ENCODE measurements around the gene FBN2.

Gene FBN2

DNA sequence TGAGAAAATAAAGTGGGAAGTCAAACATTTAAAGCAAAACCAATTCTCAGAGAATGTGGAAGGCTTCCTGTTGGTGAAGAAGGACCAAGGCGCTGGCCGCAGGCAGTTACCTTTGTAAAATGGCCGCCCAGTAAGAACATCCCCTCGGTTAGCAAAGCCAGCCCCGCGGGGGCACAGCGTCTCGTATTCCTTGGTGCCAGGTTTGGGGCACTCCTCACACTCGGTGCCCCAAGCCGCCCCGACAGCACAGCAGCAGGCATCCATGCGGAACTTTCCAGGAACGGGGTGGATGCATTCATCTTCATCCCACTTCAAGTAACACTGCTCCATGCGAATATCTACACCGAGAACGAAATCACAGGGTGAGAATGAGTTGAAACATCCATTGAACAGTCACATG is 192.8 kb downstream of the FBN2 start:
- DNase-seq = no peak
- TF ChIP-seq, protein P1, sequence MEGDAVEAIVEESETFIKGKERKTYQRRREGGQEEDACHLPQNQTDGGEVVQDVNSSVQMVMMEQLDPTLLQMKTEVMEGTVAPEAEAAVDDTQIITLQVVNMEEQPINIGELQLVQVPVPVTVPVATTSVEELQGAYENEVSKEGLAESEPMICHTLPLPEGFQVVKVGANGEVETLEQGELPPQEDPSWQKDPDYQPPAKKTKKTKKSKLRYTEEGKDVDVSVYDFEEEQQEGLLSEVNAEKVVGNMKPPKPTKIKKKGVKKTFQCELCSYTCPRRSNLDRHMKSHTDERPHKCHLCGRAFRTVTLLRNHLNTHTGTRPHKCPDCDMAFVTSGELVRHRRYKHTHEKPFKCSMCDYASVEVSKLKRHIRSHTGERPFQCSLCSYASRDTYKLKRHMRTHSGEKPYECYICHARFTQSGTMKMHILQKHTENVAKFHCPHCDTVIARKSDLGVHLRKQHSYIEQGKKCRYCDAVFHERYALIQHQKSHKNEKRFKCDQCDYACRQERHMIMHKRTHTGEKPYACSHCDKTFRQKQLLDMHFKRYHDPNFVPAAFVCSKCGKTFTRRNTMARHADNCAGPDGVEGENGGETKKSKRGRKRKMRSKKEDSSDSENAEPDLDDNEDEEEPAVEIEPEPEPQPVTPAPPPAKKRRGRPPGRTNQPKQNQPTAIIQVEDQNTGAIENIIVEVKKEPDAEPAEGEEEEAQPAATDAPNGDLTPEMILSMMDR (IDR thresholded peaks at IDR 0.05; ENCODE audit: low read depth, low read length) = no peak
- Histone ChIP-seq H3K36me3 (no peaks in the 10 kb centered on the region), H3K9me3 (ENCODE audit: severe bottlenecking) (no peaks in the 10 kb centered on the region), H3K27me3 (ENCODE audit: insufficient read depth, low read depth, severe bottlenecking) (no peaks in the 10 kb centered on the region), H3K27ac (no peak overlapping the region), H3K4me3 (ENCODE audit: low read depth, low read length) (no peak overlapping the region)

DNA sequence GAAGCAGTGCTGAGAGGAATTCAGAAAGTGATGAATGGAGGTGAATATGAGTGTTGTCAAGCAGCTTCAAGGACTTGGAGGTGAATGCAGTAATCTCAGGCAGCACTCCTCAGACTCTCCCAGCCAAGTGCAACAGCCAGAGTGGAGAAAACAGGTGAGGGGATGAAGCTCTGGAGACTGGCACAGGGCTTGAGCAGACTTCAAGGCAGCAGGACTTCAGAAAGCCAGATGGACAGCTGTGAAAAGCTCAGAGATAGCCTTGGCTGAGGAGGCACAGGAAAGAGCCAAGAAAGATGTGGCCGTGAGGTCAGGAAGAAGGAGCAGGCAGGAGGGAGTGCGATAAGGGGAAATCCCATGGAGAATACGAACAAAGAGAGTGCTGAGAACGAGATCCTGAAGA is 194.9 kb downstream of the FBN2 start:
- Histone ChIP-seq H3K27ac (no peak overlapping the region), H3K4me3 (ENCODE audit: low read depth, low read length) (no peak overlapping the region), H3K27me3 (ENCODE audit: insufficient read depth, low read depth, severe bottlenecking) (no peaks in the 10 kb centered on the region), H3K36me3 (no peaks in the 10 kb centered on the region), H3K9me3 (ENCODE audit: severe bottlenecking) (no peaks in the 10 kb centered on the region)
- no peak for DNase-seq
- TF ChIP-seq, protein P1 (IDR thresholded peaks at IDR 0.05; ENCODE audit: low read depth, low read length) = no peak

DNA sequence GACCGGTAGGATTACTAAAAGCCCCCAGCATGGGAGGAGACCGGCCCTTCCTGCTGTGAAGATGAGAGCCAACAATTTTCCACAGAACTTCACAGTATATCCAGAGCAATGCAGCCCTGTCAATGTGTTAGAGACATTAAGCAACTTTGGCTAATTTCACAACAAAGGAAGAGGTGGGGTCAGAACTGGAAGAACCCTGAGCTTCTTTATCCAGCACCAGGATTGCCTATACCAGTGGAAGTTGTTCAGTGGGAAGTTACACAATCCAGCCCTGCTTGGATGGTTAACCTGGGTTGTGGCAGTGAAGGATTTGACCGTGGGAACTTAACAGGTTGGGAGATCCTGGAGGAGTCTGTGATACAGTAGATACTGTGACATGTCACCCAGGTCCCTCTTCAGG is 197.0 kb downstream of the FBN2 start:
- no peak for DNase-seq
- Histone ChIP-seq H3K27me3 (ENCODE audit: insufficient read depth, low read depth, severe bottlenecking) (no peaks in the 10 kb centered on the region), H3K9me3 (ENCODE audit: severe bottlenecking) (no peaks in the 10 kb centered on the region), H3K36me3 (no peaks in the 10 kb centered on the region), H3K4me3 (ENCODE audit: low read depth, low read length) (no peak overlapping the region), H3K27ac (no peak overlapping the region)
- TF ChIP-seq, protein P1 (IDR thresholded peaks at IDR 0.05; ENCODE audit: low read depth, low read length) = no peak

DNA sequence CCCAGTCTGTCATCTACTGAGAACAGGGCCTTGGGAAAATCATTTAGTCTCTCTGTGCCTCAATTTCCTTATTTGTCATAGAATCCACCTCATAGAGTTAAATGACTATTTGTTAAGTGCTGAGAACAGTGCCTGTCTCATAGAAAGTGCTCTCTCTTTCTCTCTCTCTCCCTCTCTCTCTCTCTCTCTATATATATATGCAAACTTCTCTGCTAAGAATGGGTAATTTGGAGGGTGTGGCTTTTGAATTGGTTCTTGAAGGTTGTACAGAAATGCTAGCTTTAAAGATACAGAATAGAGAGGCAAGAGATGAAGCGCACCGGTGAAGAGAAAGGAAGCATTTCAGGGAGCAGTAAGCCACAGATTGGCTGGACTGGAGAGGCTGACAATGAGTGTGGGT is 197.4 kb downstream of the FBN2 start:
- Histone ChIP-seq H3K27ac (no peak overlapping the region), H3K4me3 (ENCODE audit: low read depth, low read length) (no peak overlapping the region), H3K27me3 (ENCODE audit: insufficient read depth, low read depth, severe bottlenecking) (no peaks in the 10 kb centered on the region), H3K9me3 (ENCODE audit: severe bottlenecking) (no peaks in the 10 kb centered on the region), H3K36me3 (no peaks in the 10 kb centered on the region)
- TF ChIP-seq, protein P1 (IDR thresholded peaks at IDR 0.05; ENCODE audit: low read depth, low read length) = no peak
- no peak for DNase-seq

DNA sequence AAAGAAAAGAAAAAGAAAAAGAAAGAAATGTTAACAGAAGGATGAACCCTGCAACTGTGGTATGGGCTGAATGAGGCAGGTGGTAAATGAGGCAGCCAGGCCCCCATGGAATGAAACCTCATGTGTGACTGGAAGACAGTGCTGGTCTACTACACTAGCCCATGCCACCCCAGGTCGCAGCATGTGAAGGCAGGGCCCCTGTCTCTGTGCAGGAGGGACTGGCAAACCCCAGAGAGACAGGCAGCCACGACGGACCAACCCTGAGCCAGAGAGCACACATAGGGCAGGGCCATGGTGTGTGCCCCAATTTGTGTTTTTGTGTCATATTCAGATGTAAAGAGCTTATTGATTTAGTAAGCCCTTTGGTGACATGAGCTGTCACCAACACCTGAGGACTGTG is 198.5 kb downstream of the FBN2 start:
- TF ChIP-seq, protein P1 (IDR thresholded peaks at IDR 0.05; ENCODE audit: low read depth, low read length) = no peak
- H3K9me3 ChIP-seq (ENCODE audit: severe bottlenecking) = no peaks in the 10 kb centered on the region
- H3K36me3 ChIP-seq = no peaks in the 10 kb centered on the region
- no peaks in the 10 kb centered on the region for H3K27me3 ChIP-seq (ENCODE audit: insufficient read depth, low read depth, severe bottlenecking)
- no peak for DNase-seq
- H3K4me3 ChIP-seq (ENCODE audit: low read depth, low read length) = no peak overlapping the region
- no peak overlapping the region for H3K27ac ChIP-seq

DNA sequence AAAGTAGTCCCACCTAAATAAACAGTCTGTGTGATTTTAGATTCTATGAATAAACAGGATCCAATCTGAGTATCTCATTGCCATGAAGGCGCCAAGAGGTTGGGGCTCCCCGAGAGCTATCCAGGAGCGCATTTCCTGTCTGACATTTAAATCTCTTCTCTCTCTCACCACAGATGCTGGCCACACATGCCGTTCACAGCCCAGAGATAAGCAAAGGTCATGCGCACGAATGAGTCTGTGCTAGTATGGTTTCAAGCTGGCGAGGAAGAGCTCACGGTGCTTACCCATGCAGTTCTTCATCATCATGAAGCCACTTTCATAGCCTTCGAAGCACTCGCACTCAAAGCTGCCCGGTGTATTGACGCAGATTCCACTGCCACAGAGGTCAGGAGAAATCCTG is 199.4 kb downstream of the FBN2 start:
- TF ChIP-seq, protein P1 (IDR thresholded peaks at IDR 0.05; ENCODE audit: low read depth, low read length) = no peak
- Histone ChIP-seq H3K9me3 (ENCODE audit: severe bottlenecking) (no peaks in the 10 kb centered on the region), H3K36me3 (no peaks in the 10 kb centered on the region), H3K27ac (no peak overlapping the region), H3K4me3 (ENCODE audit: low read depth, low read length) (no peak overlapping the region), H3K27me3 (ENCODE audit: insufficient read depth, low read depth, severe bottlenecking) (no peaks in the 10 kb centered on the region)
- DNase-seq = no peak

All from WERI-Rb-1 (cell line).